HT-29 (cell line): ENCODE measurements around the gene DCAF15. TPM values are rescaled to one million over a fixed set of nuclear protein-coding genes. Genes with fewer than 3 reads are reported as not detected.
"Not testable (repeated sequence)": the region's sequence is repeated elsewhere in the genome, so short reads cannot be mapped to it uniquely, and the experiment has no call there.

Experiments used
- DNase-seq: peaks from one replicate; pipeline ENCODE4 v3.0.0-alpha.2; 2015; ENCODE audit warnings: low spot score
- total RNA-seq: library from RNA; depleted of rRNA; stranded (reverse); fragments of >200 nt; shearing (Covaris generic); gene quantifications from 2 replicates; pipeline ENCODE4 v1.2.3, GENCODE V29; 2014

The DCAF15 gene
- total RNA-seq, 1 experiment from 2014 or later: 46.6 TPM

DNA sequence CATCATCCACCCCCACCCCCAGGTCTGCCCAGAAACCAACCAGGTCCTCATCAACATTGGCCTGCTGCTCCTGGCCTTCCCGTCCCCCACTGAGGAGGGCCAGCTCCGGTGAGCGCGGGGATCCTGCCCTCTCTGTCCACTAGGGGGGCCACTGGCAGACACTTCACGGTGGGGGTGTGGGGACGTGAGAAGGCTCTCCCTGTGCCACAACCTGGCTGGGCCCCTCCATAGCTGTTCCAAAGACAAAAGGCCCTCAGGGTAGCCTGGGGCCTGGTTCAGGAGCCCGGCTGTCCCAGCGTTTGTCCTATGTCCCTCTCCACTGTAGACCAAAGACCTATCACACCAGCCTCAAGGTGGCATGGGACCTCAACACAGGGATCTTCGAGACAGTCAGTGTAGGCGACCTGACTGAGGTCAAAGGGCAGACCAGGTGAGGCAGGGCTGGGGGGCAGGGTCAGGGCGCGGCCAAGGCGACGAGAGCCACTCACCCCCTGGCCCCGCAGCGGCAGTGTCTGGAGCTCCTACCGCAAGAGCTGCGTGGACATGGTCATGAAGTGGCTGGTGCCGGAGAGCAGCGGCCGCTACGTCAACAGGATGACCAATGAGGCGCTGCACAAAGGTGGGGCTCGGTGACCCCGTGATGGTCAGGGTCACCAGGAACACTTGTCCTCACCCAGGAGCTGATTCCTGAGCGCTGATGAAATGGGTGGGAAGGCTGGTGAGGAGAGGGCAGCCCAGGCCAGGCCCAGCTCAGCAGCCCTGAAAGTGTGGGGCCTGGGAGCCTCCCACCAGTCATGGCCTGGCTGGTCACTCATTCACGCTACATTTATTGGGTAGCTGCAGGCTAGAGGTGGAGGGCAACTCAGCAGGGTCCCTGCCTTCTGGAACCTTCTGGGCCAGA is 7.9 kb downstream of the DCAF15 start:
- DNase-seq: no peak

- DNase-seq: no peak
Observed at GRCh38 chr19:13960863-13961784, 8.8 kb downstream of the DCAF15 start.

DNA sequence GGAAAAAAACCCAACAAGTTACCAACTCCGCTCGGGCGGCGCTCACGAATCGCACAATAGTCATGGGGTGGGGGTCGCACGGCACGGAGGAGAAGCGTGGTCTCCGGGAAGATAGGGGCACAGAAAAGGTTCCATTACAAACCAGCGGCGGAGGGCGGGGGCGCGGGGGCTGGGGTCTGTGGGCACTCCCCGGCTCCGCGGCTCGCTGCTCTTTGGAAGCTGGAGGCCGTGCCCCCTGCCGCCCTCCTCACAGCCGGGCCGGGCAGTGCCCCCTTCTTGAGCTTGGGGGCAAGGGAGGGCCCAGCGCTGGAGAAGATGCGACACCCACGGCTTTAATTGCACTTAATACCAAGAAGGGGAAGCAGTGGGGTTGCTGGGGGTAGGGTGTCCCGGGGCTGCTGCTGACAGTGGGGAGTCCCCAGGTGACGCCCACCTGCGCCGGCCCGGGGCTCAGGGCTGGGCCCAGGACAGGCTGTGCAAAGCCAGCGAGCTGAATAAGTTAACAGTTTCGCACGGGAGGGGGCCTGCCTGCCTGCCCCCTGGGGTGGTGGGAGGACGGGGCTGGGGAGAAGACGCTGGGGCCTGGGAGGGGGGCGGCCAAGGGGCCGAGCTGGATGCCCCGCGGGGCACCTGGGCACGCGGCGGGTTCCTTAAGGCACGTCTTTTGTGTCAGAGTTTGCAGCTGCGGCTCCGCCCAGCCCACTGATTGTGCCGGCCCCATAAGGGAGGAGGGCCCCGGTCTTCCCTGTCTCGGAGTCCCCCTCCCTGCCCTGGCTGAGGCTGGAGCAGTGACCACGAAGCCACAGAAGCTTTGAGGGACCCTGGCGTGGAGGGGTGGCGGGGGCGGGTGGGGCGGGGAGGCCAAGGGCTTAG is 9.8 kb downstream of the DCAF15 start:
- DNase-seq: no peak

- no peak for DNase-seq
Observed at GRCh38 chr19:13962699-13963602, 10.6 kb downstream of the DCAF15 start.

- no peak for DNase-seq
Observed at GRCh38 chr19:13963603-13964105, 11.3 kb downstream of the DCAF15 start.

DNA sequence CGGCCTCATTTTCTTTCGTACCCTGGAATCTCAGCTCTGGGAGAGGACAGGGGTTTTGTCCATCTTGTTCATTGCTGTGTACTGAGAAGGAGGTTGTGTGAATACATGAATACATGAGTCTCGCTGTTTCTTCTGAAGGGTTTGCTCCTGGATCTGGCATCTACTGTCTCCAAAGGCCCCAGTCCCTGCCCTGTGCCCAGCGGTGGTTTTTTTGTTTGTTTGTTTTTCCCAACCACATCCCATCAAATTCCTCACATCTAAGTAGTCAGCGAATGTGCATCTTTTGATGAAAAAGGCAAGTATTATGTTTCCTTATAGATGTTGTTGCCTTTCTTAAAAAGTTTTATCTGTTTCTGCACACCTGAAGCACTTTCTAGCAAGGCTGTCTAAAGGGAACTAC is 12.5 kb downstream of the DCAF15 start:
- no peak for DNase-seq

DNA sequence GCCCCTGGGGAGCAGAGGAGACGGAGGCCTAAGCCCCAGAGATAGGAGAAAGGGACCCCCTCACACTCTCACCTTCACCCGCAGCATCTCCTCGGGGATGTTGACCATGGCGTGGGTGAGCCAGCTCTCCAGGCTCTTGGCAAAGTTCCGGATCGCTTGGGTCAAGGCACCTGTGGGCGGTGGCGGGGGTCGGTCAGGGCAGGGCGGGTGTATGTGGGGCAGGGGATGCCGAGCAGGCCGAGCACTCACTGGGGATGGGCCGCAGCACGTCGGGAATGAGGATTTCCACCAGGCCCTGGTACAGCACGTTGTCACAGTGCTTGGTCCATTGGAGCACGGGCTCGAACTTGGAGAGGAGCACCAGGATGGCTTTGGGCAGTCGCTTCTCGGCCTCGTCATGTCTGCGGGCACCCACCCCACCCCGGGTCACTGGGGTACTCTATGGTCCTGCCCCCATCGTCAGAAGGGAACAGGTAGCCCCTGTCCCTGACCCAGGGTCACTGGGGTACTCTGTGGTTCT is 13.1 kb downstream of the DCAF15 start:
- no peak for DNase-seq

GRCh38 chr19:13965926-13966683 is 13.8 kb downstream of the DCAF15 start:
- DNase-seq: no peak

DNA sequence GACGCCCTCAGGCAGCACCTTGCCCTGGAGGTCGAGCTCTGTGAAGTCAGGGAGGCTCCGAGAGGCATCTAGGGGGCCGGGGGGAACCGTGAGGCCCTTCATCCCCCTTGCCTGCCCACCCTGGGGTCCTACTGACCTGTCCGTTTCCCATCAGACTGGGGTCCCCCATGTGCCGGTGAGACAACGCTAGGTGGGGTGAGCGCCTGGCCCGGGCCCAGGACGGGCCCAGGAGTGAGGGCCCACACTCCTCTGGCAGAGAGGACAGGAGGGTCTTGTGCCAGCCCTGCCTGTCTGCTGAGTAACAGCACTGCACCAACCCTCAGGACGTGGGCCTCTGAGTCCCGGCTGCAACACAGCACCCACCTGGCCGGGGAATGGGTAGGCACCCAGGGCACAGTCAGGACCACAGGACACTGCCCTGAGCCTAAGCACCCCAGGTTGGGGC is 14.4 kb downstream of the DCAF15 start:
- no peak for DNase-seq

DNA sequence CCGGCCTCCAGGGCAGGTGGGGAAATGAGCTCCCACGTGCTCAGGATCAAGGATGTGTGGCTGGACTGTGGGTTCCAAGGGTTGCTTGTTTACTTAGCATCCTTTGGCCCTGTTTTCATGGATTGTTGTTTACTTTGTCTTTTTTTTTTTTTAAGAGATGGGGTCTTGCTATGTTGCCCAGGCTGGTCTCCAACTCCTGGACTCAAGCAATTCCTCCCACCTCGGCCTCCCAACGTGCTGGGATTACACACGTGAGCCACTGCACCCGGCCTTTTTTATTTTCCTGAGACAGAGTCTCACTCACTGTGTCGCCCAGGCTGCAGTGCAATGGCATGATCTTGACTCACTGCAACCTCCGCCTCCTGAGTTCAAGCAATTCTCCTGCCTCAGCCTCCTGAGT is 14.9 kb downstream of the DCAF15 start:
- DNase-seq: not testable (repeated sequence)

GRCh38 chr19:13968383-13968935 is 16.1 kb downstream of the DCAF15 start:
- DNase-seq: no peak

GRCh38 chr19:13968999-13969398 is 16.7 kb downstream of the DCAF15 start:
- no peak for DNase-seq

- no peak for DNase-seq
Observed at GRCh38 chr19:13969897-13970296, 17.6 kb downstream of the DCAF15 start.

- DNase-seq: not testable (repeated sequence)
Observed at GRCh38 chr19:13971868-13972267, 19.6 kb downstream of the DCAF15 start.

- DNase-seq: no peak
Observed at GRCh38 chr19:13972368-13973155, 20.3 kb downstream of the DCAF15 start.

DNA sequence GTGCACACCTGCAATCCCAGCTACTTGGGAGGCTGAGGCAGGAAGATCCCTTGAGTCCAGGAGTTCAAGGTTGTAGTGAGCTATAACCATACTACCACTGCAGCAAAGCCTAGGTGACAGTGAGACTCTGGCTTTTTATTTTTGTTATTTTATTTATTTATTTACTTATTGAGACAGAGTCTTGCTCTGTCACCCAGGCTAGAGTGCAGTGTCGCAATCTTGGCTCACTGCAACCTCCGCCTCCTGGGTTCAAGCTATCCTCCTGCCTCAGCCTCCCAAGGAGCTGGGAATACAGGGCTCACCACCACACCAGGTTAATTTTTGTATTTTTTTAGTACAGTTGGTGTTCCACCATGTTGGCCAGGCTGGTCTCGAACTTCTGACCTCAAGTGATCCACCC is 21.2 kb downstream of the DCAF15 start:
- DNase-seq: not testable (repeated sequence)

GRCh38 chr19:13974073-13974472 is 21.8 kb downstream of the DCAF15 start:
- DNase-seq: peak; percentile 34

DNA sequence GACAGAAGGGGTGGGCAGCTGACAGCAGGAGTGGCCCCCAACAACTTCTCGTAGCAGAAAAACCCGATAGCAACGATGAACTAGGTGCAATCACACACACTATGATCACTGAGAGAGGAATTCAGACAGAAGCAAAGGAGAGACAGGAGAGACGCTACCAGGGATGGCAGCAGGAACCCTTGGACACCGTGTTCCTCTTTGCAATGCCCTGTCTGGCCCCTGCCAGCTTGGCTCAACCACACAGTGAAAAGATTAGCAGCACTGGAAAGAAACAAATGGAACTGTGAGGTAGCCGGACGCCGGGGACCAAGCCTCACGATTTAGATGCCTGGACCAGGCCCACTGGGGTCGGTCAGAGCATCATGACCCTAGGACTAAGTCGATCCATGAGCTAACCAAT is 23.6 kb downstream of the DCAF15 start:
- DNase-seq: no peak
